HepG2 (cell line): ENCODE results near the gene CD4. TPM values are rescaled to one million over a fixed set of nuclear protein-coding genes. Genes with fewer than 3 reads are reported as not detected.

Experiments
- ARID4A ChIP-seq: sonication (generic); formaldehyde crosslinking; IDR thresholded peaks from 2 replicates; pipeline ENCODE4 v1.5.0; 2020; ENCODE audit warnings: mild to moderate bottlenecking, missing genetic modification reagents, borderline replicate concordance
- ATRX ChIP-seq: sonication (generic); formaldehyde crosslinking; IDR thresholded peaks from 2 replicates; pipeline ENCODE4 v1.4.0; 2020; ENCODE audit warnings: missing genetic modification reagents, borderline replicate concordance
- DPF2 ChIP-seq: sonication (generic); formaldehyde crosslinking; IDR thresholded peaks from 2 replicates; pipeline ENCODE4 v1.4.0; 2020; ENCODE audit warnings: mild to moderate bottlenecking, low read depth, missing genetic modification reagents, borderline replicate concordance
- FLYWCH1 ChIP-seq: sonication (generic); formaldehyde crosslinking; IDR thresholded peaks from 2 replicates; pipeline ENCODE4 v1.8.1; 2023; ENCODE audit warnings: mild to moderate bottlenecking, missing genetic modification reagents
- FOXP4 ChIP-seq: sonication (generic); formaldehyde crosslinking; IDR thresholded peaks from 2 replicates; pipeline ENCODE4 v1.4.0; 2020; ENCODE audit warnings: missing genetic modification reagents
- GFI1 ChIP-seq: sonication (generic); formaldehyde crosslinking; IDR thresholded peaks from 2 replicates; pipeline ENCODE4 v1.5.0; 2020; ENCODE audit warnings: missing genetic modification reagents, mild to moderate bottlenecking, borderline replicate concordance
- HMGA1 ChIP-seq: sonication (generic); formaldehyde crosslinking; conservative IDR thresholded peaks from 2 replicates; pipeline ENCODE4 v1.4.0; 2020; ENCODE audit warnings: missing genetic modification reagents
- JUND ChIP-seq: sonication (generic); formaldehyde crosslinking; IDR thresholded peaks from 2 replicates; pipeline ENCODE4 v1.8.0; 2022; ENCODE audit warnings: mild to moderate bottlenecking, missing genetic modification reagents
- KDM5A ChIP-seq: fragments of 200-600 bp; sonication (generic); IDR thresholded peaks from 2 replicates; pipeline ENCODE4 v1.7.0; 2018; ENCODE audit warnings: antibody characterized with exemption, mild to moderate bottlenecking, low read length, borderline replicate concordance
- KDM5B ChIP-seq: sonication (generic); formaldehyde crosslinking; IDR thresholded peaks from 2 replicates; pipeline ENCODE4 v1.4.0; 2020; ENCODE audit warnings: missing genetic modification reagents, mild to moderate bottlenecking, borderline replicate concordance
- KLF6 ChIP-seq: IDR thresholded peaks from 2 replicates; pipeline ENCODE4 v1.8.0; 2016; ENCODE audit warnings: missing biosample characterization, missing genetic modification reagents
- NAIF1 ChIP-seq: sonication (generic); formaldehyde crosslinking; IDR thresholded peaks from 2 replicates; pipeline ENCODE4 v1.5.0; 2020; ENCODE audit warnings: mild to moderate bottlenecking, missing genetic modification reagents, borderline replicate concordance
- NCOA2 ChIP-seq: sonication (generic); formaldehyde crosslinking; IDR thresholded peaks from 2 replicates; pipeline ENCODE4 v1.8.0; 2022; ENCODE audit warnings: inconsistent platforms
- PAX8 ChIP-seq: sonication (generic); formaldehyde crosslinking; IDR thresholded peaks from 2 replicates; pipeline ENCODE4 v1.8.0; 2022; ENCODE audit warnings: mild to moderate bottlenecking, missing genetic modification reagents, borderline replicate concordance
- SAP130 ChIP-seq: IDR thresholded peaks from 2 replicates; pipeline ENCODE4 v1.6.1; 2016; ENCODE audit warnings: low read depth
- TARDBP ChIP-seq: sonication (generic); formaldehyde crosslinking; IDR thresholded peaks from 2 replicates; pipeline ENCODE4 v1.8.0; 2022; ENCODE audit warnings: mild to moderate bottlenecking, missing genetic modification reagents
- ZNF17 ChIP-seq: sonication (generic); formaldehyde crosslinking; IDR thresholded peaks from 2 replicates; pipeline ENCODE4 v1.5.0; 2020; ENCODE audit warnings: mild to moderate bottlenecking, missing genetic modification reagents
- ZNF20 ChIP-seq: sonication (generic); formaldehyde crosslinking; IDR thresholded peaks from 2 replicates; pipeline ENCODE4 v1.4.0; 2020; ENCODE audit warnings: mild to moderate bottlenecking, moderate library complexity, missing genetic modification reagents
- ZNF530 ChIP-seq: sonication (generic); formaldehyde crosslinking; IDR thresholded peaks from 2 replicates; pipeline ENCODE4 v1.5.0; 2020; ENCODE audit warnings: low read depth, mild to moderate bottlenecking, missing genetic modification reagents
- ZNF547 ChIP-seq: sonication (generic); formaldehyde crosslinking; IDR thresholded peaks from 2 replicates; pipeline ENCODE4 v1.5.1; 2020; ENCODE audit warnings: mild to moderate bottlenecking, missing genetic modification reagents
- ZNF678 ChIP-seq: sonication (generic); formaldehyde crosslinking; IDR thresholded peaks from 2 replicates; pipeline ENCODE4 v1.4.0; 2020; ENCODE audit warnings: mild to moderate bottlenecking, missing genetic modification reagents
- ZNF775 ChIP-seq: sonication (generic); formaldehyde crosslinking; IDR thresholded peaks from 2 replicates; pipeline ENCODE4 v1.4.0; 2020; ENCODE audit warnings: missing genetic modification reagents, mild to moderate bottlenecking, moderate library complexity, borderline replicate concordance
- ZNF781 ChIP-seq: sonication (generic); formaldehyde crosslinking; IDR thresholded peaks from 2 replicates; pipeline ENCODE4 v1.5.1; 2020; ENCODE audit warnings: borderline replicate concordance, mild to moderate bottlenecking, missing genetic modification reagents; ENCODE audit errors: not compliant biosample characterization
- ZZZ3 ChIP-seq: sonication (generic); formaldehyde crosslinking; IDR thresholded peaks from 2 replicates; pipeline ENCODE4 v1.4.0; 2020; ENCODE audit warnings: missing genetic modification reagents, mild to moderate bottlenecking, borderline replicate concordance
- polyA plus RNA-seq, 8 experiments: library from polyadenylated mRNA; depleted of rRNA in 3 of 8; stranded (reverse) in 7 of 8; unstranded in 1 of 8; fragments of >200 nt; fragmentation: Illumina TruSeq in 4 of 8; extraction: Trizol in 4 of 8; gene quantifications; 2 replicates each; pipeline versions ENCODE4 v1.2.1 to v1.2.3, GENCODE V29; 2011 to 2016; ENCODE audit warnings: low read depth in 4 of 8, missing spikeins in 1 of 8, mixed read lengths in 1 of 8; ENCODE audit not compliant: insufficient read depth in 1 of 8
- total RNA-seq, 5 experiments: library from RNA; depleted of rRNA; stranded (reverse); fragments of >200 nt; fragmentation: Illumina TruSeq; extraction: Trizol; gene quantifications; 2 replicates each; pipeline ENCODE4 v1.2.3, GENCODE V29; 2016; ENCODE audit warnings: low read depth in 1 of 5

CD4 gene
- total and polyA plus RNA-seq, 2 of the 13 experiments (the other 11 are each of a cell fraction or from before 2014, with no cell fraction given), result 0.07 to 0.95 TPM

GRCh38 chr12:6869049-6870021 is 80.0 kb downstream of the CD4 start (continued):
- TF ChIP-seq ARID4A (CRISPR knock-in tag) (peak; percentile 50; the same call in 1 of the 2 replicates), FOXP4 (CRISPR knock-in tag) (no peak), KDM5B (CRISPR knock-in tag) (no peak), DPF2 (CRISPR knock-in tag) (no peak), ZNF775 (no peak), KLF6 (CRISPR knock-in tag) (no peak), ZNF530 (no peak), ZNF678 (CRISPR knock-in tag) (no peak), FLYWCH1 (no peak), ZNF781 (CRISPR knock-in tag) (no peak), ATRX (CRISPR knock-in tag) (no peak), NAIF1 (CRISPR knock-in tag) (no peak), ZNF20 (CRISPR knock-in tag) (no peak), ZNF547 (peak; percentile 13; the same call in 1 of the 2 replicates), PAX8 (CRISPR knock-in tag) (0 out of 2 replicates have a peak, but pooled peaks have one; percentile 43), TARDBP (no peak), HMGA1 (no peak), ZNF17 (CRISPR knock-in tag) (no peak), GFI1 (CRISPR knock-in tag) (no peak), JUND (CRISPR knock-in tag) (no peak), SAP130 (CRISPR knock-in tag) (0 out of 2 replicates have a peak, but pooled peaks have one; percentile 50), NCOA2 (no peak), KDM5A (no peak), ZZZ3 (CRISPR knock-in tag) (0 out of 2 replicates have a peak, but pooled peaks have one; percentile 50)
